Vagina (tissue), 2 donors: ENCODE data around the gene ADGRV1. TPM values are rescaled to one million over a fixed set of nuclear protein-coding genes. Genes with fewer than 3 reads are reported as not detected.

Experiments used
- DNase-seq, 2 donors: peaks; one replicate each; pipeline ENCODE4 v3.0.0-alpha.2; 2017; ENCODE audit errors: extremely low spot score in 2 of 2
- H3K27ac ChIP-seq: fragments of 200-600 bp; sonication (generic); one replicate; pipeline ENCODE4 v1.5.1; 2019
- H3K27me3 ChIP-seq: fragments of 200-600 bp; sonication (generic); one replicate; pipeline ENCODE4 v1.5.1; 2019
- H3K36me3 ChIP-seq, 2 donors: fragments of 200-600 bp; sonication (generic); one replicate each; pipeline ENCODE4 v1.5.1; 2017 to 2019
- H3K4me1 ChIP-seq: fragments of 200-600 bp; sonication (generic); one replicate; pipeline ENCODE4 v1.5.1; 2019
- H3K4me3 ChIP-seq, 2 donors: fragments of 200-600 bp; sonication (generic); 1 replicate in 1 of 2; 2 replicates in 1 of 2; pipeline ENCODE4 v1.5.1; 2016 to 2019
- H3K9me3 ChIP-seq: fragments of 200-600 bp; sonication (generic); one replicate; pipeline ENCODE4 v1.5.1; 2019
- CTCF ChIP-seq, 3 experiments: fragments of 450-650 bp in 2 of 3; fragments of 200-600 bp in 1 of 3; sonication (generic) in 1 of 3; IDR thresholded peaks; one replicate each; pipeline ENCODE4 v1.5.1; 2017 to 2019; ENCODE audit warnings: antibody characterized with exemption in 3 of 3, mild to moderate bottlenecking in 2 of 3, moderate library complexity in 2 of 3
- POLR2A ChIP-seq, 2 donors: fragments of 450-650 bp; IDR thresholded peaks; one replicate each; pipeline ENCODE4 v1.6.1; 2017; ENCODE audit warnings: antibody characterized with exemption in 2 of 2, mild to moderate bottlenecking in 2 of 2, moderate library complexity in 2 of 2
- POLR2AphosphoS5 ChIP-seq, 2 donors: sonication (generic); formaldehyde crosslinking; IDR thresholded peaks; one replicate each; pipeline ENCODE4 v1.9.0; 2017; ENCODE audit warnings: antibody characterized with exemption in 2 of 2, mild to moderate bottlenecking in 2 of 2, low read depth in 1 of 2; ENCODE audit not compliant: insufficient read depth in 1 of 2
- intact Hi-C: fragments of 100-400 bp; cut with DNase I; formaldehyde crosslinking; loops from one replicate; pipeline ENCODE4 v1.15.1; 2023
- total RNA-seq: library from RNA; depleted of rRNA; stranded (reverse); fragments of >200 nt; gene quantifications from one replicate; pipeline ENCODE4 v1.2.3, GENCODE V29; 2016

ADGRV1 gene
- total RNA-seq, 1 donor from 2014 or later, result 10.6 TPM

- H3K36me3 ChIP-seq, result no peaks in the 10 kb centered on the region
- no peak overlapping the region for H3K27ac ChIP-seq
- no peak for DNase-seq
- intact Hi-C loops, result no loop called here
- H3K27me3 ChIP-seq, result no peaks in the 10 kb centered on the region
- TF ChIP-seq CTCF (IDR thresholded peaks at IDR 0.05) (no peak), POLR2A (IDR thresholded peaks at IDR 0.05) (no peak), POLR2AphosphoS5 (IDR thresholded peaks at IDR 0.05; ENCODE audit: insufficient read depth in 1 of 2, low read depth in 1 of 2) (no peak)
- no peak overlapping the region for H3K4me3 ChIP-seq
- H3K9me3 ChIP-seq, result no peaks in the 10 kb centered on the region
- no peaks in the 10 kb centered on the region for H3K4me1 ChIP-seq
These were observed 343.6 kb downstream of the ADGRV1 start for GRCh38 chr5:90902170-90902569.

GRCh38 chr5:90902651-90903386 is 344.2 kb downstream of the ADGRV1 start:
- no peak for DNase-seq
- Histone ChIP-seq H3K4me3 (no peak overlapping the region), H3K4me1 (no peaks in the 10 kb centered on the region), H3K27ac (no peak overlapping the region), H3K27me3 (no peaks in the 10 kb centered on the region), H3K36me3 (no peaks in the 10 kb centered on the region), H3K9me3 (no peaks in the 10 kb centered on the region)
- intact Hi-C loops, result no loop called here
- no peak for TF ChIP-seq POLR2AphosphoS5 (IDR thresholded peaks at IDR 0.05; ENCODE audit: insufficient read depth in 1 of 2, low read depth in 1 of 2)

- TF ChIP-seq POLR2AphosphoS5 (IDR thresholded peaks at IDR 0.05; ENCODE audit: insufficient read depth in 1 of 2, low read depth in 1 of 2) (peak in 1 of 2 donors; percentile 48), CTCF (IDR thresholded peaks at IDR 0.05) (no peak)
- Histone ChIP-seq H3K4me1 (no peaks in the 10 kb centered on the region), H3K9me3 (no peaks in the 10 kb centered on the region), H3K36me3 (no peaks in the 10 kb centered on the region), H3K27ac (no peak overlapping the region), H3K4me3 (no peak overlapping the region), H3K27me3 (no peaks in the 10 kb centered on the region)
- DNase-seq, result no peak
- intact Hi-C loops, result no loop called here
These were observed 350.5 kb downstream of the ADGRV1 start for GRCh38 chr5:90909101-90909503.

GRCh38 chr5:90909940-90910339 is 351.3 kb downstream of the ADGRV1 start:
- no peaks in the 10 kb centered on the region for H3K27me3 ChIP-seq
- no peaks in the 10 kb centered on the region for H3K9me3 ChIP-seq
- no peak overlapping the region for H3K27ac ChIP-seq
- intact Hi-C loops, result no loop called here
- DNase-seq, result no peak
- no peak overlapping the region for H3K4me3 ChIP-seq
- H3K36me3 ChIP-seq, result no peaks in the 10 kb centered on the region
- no peaks in the 10 kb centered on the region for H3K4me1 ChIP-seq
- TF ChIP-seq POLR2AphosphoS5 (IDR thresholded peaks at IDR 0.05; ENCODE audit: insufficient read depth in 1 of 2, low read depth in 1 of 2) (no peak), CTCF (IDR thresholded peaks at IDR 0.05) (no peak), POLR2A (IDR thresholded peaks at IDR 0.05) (no peak)

- Histone ChIP-seq H3K4me1 (no peaks in the 10 kb centered on the region), H3K36me3 (no peaks in the 10 kb centered on the region), H3K27ac (no peak overlapping the region), H3K9me3 (no peaks in the 10 kb centered on the region), H3K4me3 (no peak overlapping the region), H3K27me3 (no peaks in the 10 kb centered on the region)
- TF ChIP-seq POLR2AphosphoS5 (IDR thresholded peaks at IDR 0.05; ENCODE audit: insufficient read depth in 1 of 2, low read depth in 1 of 2), result no peak
- no peak for TF ChIP-seq CTCF (IDR thresholded peaks at IDR 0.05)
- no peak for TF ChIP-seq POLR2A (IDR thresholded peaks at IDR 0.05)
- DNase-seq, result no peak
- intact Hi-C loops, result no loop called here
These were observed 352.6 kb downstream of the ADGRV1 start for GRCh38 chr5:90911169-90911568.
